K562 (cell line): ENCODE results near the gene BAIAP3. TPM values are rescaled to one million over a fixed set of nuclear protein-coding genes. Genes with fewer than 3 reads are reported as not detected.

ENCODE experiments used
- CCAR2 ChIP-seq: fragments of 200-400 bp; formaldehyde crosslinking; IDR thresholded peaks from 2 replicates; pipeline ENCODE4 v1.6.1; 2017; ENCODE audit warnings: mild to moderate bottlenecking, low read depth, low read length
- CREBBP ChIP-seq: IDR thresholded peaks from one replicate; pipeline ENCODE4 v1.6.1; 2012; ENCODE audit warnings: low read depth, mild to moderate bottlenecking, control low read depth, inconsistent platforms, low read length
- CSDE1 ChIP-seq, 2 experiments: fragments of 450-650 bp; IDR thresholded peaks; 2 replicates each; pipeline ENCODE4 v1.6.1; 2016; ENCODE audit warnings: mild to moderate bottlenecking in 1 of 2
- DNMT1 ChIP-seq: fragments of 450-650 bp; IDR thresholded peaks from 2 replicates; pipeline ENCODE4 v1.6.1; 2016; ENCODE audit warnings: antibody characterized with exemption, mild to moderate bottlenecking
- ESRRA ChIP-seq: fragments of 450-650 bp; IDR thresholded peaks from 2 replicates; pipeline ENCODE4 v1.6.1; 2014; ENCODE audit warnings: low read depth, mild to moderate bottlenecking, moderate library complexity, borderline replicate concordance
- FOXK2 ChIP-seq, 2 experiments: fragments of 450-650 bp; IDR thresholded peaks in 1 of 2; conservative IDR thresholded peaks in 1 of 2; 2 replicates each; pipeline ENCODE4 v1.6.1; 2016; ENCODE audit warnings: low read depth in 2 of 2, mild to moderate bottlenecking in 1 of 2
- GATAD2B ChIP-seq: fragments of 450-650 bp; IDR thresholded peaks from 2 replicates; pipeline ENCODE4 v1.6.1; 2017; ENCODE audit warnings: mild to moderate bottlenecking, borderline replicate concordance
- HSF4 ChIP-seq: fragments of 250-450 bp; sonication (Bioruptor Pico); IDR thresholded peaks from 2 replicates; pipeline ENCODE4 v2.1.2; 2022; ENCODE audit warnings: mild to moderate bottlenecking, moderate library complexity, borderline replicate concordance
- MEF2A ChIP-seq: IDR thresholded peaks from 2 replicates; pipeline ENCODE4 v1.6.1; 2011; ENCODE audit warnings: low read depth, mild to moderate bottlenecking, low read length, moderate library complexity; ENCODE audit not compliant: control insufficient read depth
- MLX ChIP-seq, 2 experiments: fragments of 450-650 bp in 1 of 2; sonication (generic) in 1 of 2; formaldehyde crosslinking; conservative IDR thresholded peaks; 2 replicates each; pipeline versions ENCODE4 v1.4.0 to v1.8.1; 2020 to 2022; ENCODE audit warnings: mild to moderate bottlenecking in 1 of 2, missing genetic modification reagents in 1 of 2
- MTA3 ChIP-seq: fragments of 450-650 bp; formaldehyde crosslinking; IDR thresholded peaks from 2 replicates; pipeline ENCODE4 v1.6.1; 2017; ENCODE audit warnings: mild to moderate bottlenecking, borderline replicate concordance
- NFE2L1 ChIP-seq: fragments of 450-650 bp; IDR thresholded peaks from 2 replicates; pipeline ENCODE4 v1.6.1; 2016; ENCODE audit warnings: missing genetic modification characterization, low read depth, mild to moderate bottlenecking, missing compliant biosample characterization, moderate library complexity, borderline replicate concordance
- PHB ChIP-seq: fragments of 250-450 bp; sonication (Bioruptor Pico); IDR thresholded peaks from 2 replicates; pipeline ENCODE4 v1.5.0; 2021
- POLR3A ChIP-seq: IDR thresholded peaks from 2 replicates; pipeline ENCODE4 v1.6.1; 2011; ENCODE audit warnings: borderline replicate concordance, mild to moderate bottlenecking, moderate library complexity; ENCODE audit not compliant: insufficient read length, insufficient read depth; ENCODE audit errors: extremely low read depth
- PREB ChIP-seq: sonication (generic); formaldehyde crosslinking; IDR thresholded peaks from 2 replicates; pipeline ENCODE4 v1.8.1; 2023; ENCODE audit warnings: mild to moderate bottlenecking, missing genetic modification reagents
- PTTG1 ChIP-seq: fragments of 450-650 bp; IDR thresholded peaks from 2 replicates; pipeline ENCODE4 v1.6.1; 2016; ENCODE audit warnings: low read depth, mild to moderate bottlenecking, missing genetic modification characterization, missing compliant biosample characterization
- RFX7 ChIP-seq: fragments of 250-450 bp; sonication (Bioruptor Pico); IDR thresholded peaks from 2 replicates; pipeline ENCODE4 v1.5.1; 2021; ENCODE audit warnings: mild to moderate bottlenecking
- SIN3B ChIP-seq: fragments of 450-650 bp; IDR thresholded peaks from 2 replicates; pipeline ENCODE4 v1.6.1; 2017; ENCODE audit warnings: low read depth, mild to moderate bottlenecking, moderate library complexity
- ZFX ChIP-seq: sonication (generic); formaldehyde crosslinking; IDR thresholded peaks from 2 replicates; pipeline ENCODE4 v1.8.0; 2022; ENCODE audit warnings: mild to moderate bottlenecking, missing genetic modification reagents, moderate library complexity
- ZNF146 ChIP-seq: IDR thresholded peaks from one replicate; pipeline ENCODE4 v1.6.1; 2018; ENCODE audit warnings: missing compliant biosample characterization; ENCODE audit not compliant: unreplicated experiment
- ZNF175 ChIP-seq: fragments of 200-800 bp; sonication (Bioruptor generic); IDR thresholded peaks from 2 replicates; pipeline ENCODE4 v1.6.1; 2016; ENCODE audit warnings: low read depth, mild to moderate bottlenecking, missing genetic modification characterization, missing compliant biosample characterization
- ZNF24 ChIP-seq: fragments of 450-650 bp; IDR thresholded peaks from 2 replicates; pipeline ENCODE4 v1.6.1; 2016
- ZNF277 ChIP-seq: fragments of 250-450 bp; sonication (Bioruptor Pico); IDR thresholded peaks from 2 replicates; pipeline ENCODE4 v1.8.0; 2022; ENCODE audit warnings: inconsistent platforms, mild to moderate bottlenecking, moderate library complexity, borderline replicate concordance
- ZNF316 ChIP-seq: fragments of 450-650 bp; IDR thresholded peaks from 2 replicates; pipeline ENCODE4 v1.6.1; 2016
- ZNF436 ChIP-seq: fragments of 250-450, 450-650 bp; sonication (Bioruptor Pico); formaldehyde crosslinking; IDR thresholded peaks from 2 replicates; pipeline ENCODE4 v1.7.0; 2020; ENCODE audit warnings: mild to moderate bottlenecking
- ZNF644 ChIP-seq: fragments of 200-800 bp; sonication (Bioruptor generic); IDR thresholded peaks from 2 replicates; pipeline ENCODE4 v1.6.1; 2016; ENCODE audit warnings: low read depth, missing genetic modification characterization, missing compliant biosample characterization
- polyA plus RNA-seq, 8 experiments: library from polyadenylated mRNA; depleted of rRNA in 4 of 8; stranded (reverse) in 5 of 8; unstranded in 3 of 8; fragments of >200 nt; fragmentation: Nextera tagmentation in 2 of 8; fragmentation: Illumina TruSeq in 1 of 8; extraction: Ambion mirVana in 2 of 8; extraction: Trizol in 1 of 8; gene quantifications; 2 replicates each; pipeline versions ENCODE4 v1.2.1 to v1.2.3, GENCODE V29; 2011 to 2014; ENCODE audit warnings: inconsistent platforms in 1 of 8, missing spikeins in 1 of 8
- total RNA-seq, 7 experiments: library from RNA; depleted of rRNA in 6 of 7; stranded (reverse); fragments of >200 nt in 6 of 7; fragmentation: Illumina TruSeq in 2 of 7; extraction: Trizol in 2 of 7; gene quantifications; 2 replicates each; pipeline versions ENCODE4 v1.2.1 to v1.2.3, GENCODE V29; 2011 to 2021; ENCODE audit warnings: low replicate concordance in 1 of 7

Gene BAIAP3
- total and polyA plus RNA-seq, 9 of the 15 experiments (the other 6 are each of a cell fraction or from before 2014, with no cell fraction given), result 0.03 to 4.5 (median 0.57) TPM; not detected in 1

DNA sequence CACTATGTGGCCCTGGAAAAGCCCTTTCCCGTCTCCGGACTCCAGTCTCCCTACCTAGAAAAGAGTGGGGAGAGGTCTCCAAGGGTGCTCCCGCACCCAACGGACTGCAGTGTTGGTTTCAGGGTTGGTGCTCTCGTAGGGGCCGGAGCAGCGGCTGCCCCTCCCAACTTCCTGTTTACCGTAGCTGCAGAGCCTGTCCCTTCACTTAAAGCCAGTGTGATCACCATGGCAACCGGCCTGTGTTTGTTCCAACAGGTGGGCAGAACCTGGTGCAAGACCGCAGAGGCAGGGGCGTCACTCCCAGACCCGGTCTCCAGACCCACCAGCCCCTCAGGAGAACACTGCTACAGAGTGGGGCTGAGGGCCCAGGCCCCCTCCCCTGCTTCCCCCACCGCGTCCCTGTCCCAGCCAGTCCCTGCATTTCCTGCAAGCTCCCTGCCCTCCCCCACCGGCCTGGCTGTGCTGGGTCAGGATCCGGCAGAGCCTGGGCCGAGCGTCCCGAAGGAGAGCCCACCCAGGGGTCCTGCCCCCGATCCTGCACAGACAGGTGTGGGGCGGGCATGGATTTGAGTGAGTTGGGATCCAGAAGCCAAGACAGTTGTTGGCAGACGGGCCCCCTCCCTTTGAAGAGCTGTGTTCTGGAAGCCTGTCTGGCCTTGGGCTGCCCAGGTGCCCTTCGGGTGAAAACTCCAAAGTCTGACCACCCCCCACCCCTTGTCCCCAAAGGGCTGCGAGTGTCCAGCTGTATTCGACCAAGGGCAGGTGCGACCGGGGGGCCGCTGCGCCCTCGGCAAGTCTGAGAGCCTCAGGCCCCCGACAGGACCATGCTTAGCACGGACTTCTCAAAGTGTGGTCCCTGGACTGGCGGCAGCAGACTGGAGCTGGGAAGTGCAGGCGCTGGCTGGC, 1.5 kb upstream of the BAIAP3 start (continued):
- TF ChIP-seq ZFX (CRISPR knock-in tag), result peak; percentile 41; the same call in 1 of the 2 replicates
- no peak for TF ChIP-seq DNMT1
- no peak for TF ChIP-seq ZNF175 (CRISPR knock-in tag)
- TF ChIP-seq FOXK2 (conservative IDR thresholded peaks at IDR 0.05 in 1 of 2, IDR thresholded peaks at IDR 0.05 in 1 of 2; ENCODE audit: low read depth in 2 of 2), result peak; percentile 91 to 95
- TF ChIP-seq CREBBP, result no peak
- TF ChIP-seq CCAR2, result no peak
- TF ChIP-seq MEF2A, result no peak
- no peak for TF ChIP-seq HSF4 (CRISPR knock-in tag)
- peak in 1 of 2 experiments; percentile 84; a peak in 2 of 4 replicates for TF ChIP-seq CSDE1 (IDR thresholded peaks at IDR 0.05)
- TF ChIP-seq NFE2L1 (tag), result no peak
- peak; percentile 64; the same call in 1 of the 2 replicates for TF ChIP-seq GATAD2B
- TF ChIP-seq POLR3A, result no peak
- TF ChIP-seq MTA3, result peak; percentile 53; the same call in 1 of the 2 replicates
- no peak for TF ChIP-seq ZNF146 (CRISPR knock-in tag)
- no peak; the same call in 1 of the 2 replicates for TF ChIP-seq ZNF24
- no peak for TF ChIP-seq ZNF316
- TF ChIP-seq ZNF644 (tag), result no peak
- no peak for TF ChIP-seq PREB
- TF ChIP-seq MLX (CRISPR knock-in tag; conservative IDR thresholded peaks at IDR 0.05), result no peak
- no peak for TF ChIP-seq PTTG1 (tag)
- TF ChIP-seq SIN3B, result no peak
- TF ChIP-seq ZNF436 (CRISPR knock-in tag), result no peak
- no peak for TF ChIP-seq PHB (CRISPR knock-in tag)
- TF ChIP-seq ESRRA, result peak; percentile 8; the same call in 1 of the 2 replicates
- no peak for TF ChIP-seq RFX7 (CRISPR knock-in tag)
- no peak for TF ChIP-seq ZNF277 (CRISPR knock-in tag)
